WTC11 (cell line): ENCODE measurements around the gene PGBD5. TPM values are rescaled to one million over a fixed set of nuclear protein-coding genes. Genes with fewer than 3 reads are reported as not detected.

ENCODE experiments used
- ATAC-seq: fragments of 200-7000 bp; cut with Tn5 transposase; 2 replicates; pipeline ENCODE4 v1.10.0; 2021; ENCODE audit warnings: mild to moderate bottlenecking, moderate library complexity
- CTCF ChIA-PET: fragments of 300-600 bp; sonication (Branson Sonifier 250); formaldehyde crosslinking; loops from one replicate; lab custom pipeline; 2021; ENCODE audit warnings: antibody characterized with exemption; lab: Charles Lee
- POLR2A ChIA-PET: fragments of 350-600 bp; sonication (Branson Sonifier 250); formaldehyde crosslinking; loops from one replicate; lab custom pipeline; 2021; ENCODE audit warnings: antibody characterized with exemption; lab: Charles Lee
- DNase-seq: peaks from one replicate; pipeline ENCODE4 v3.0.0; 2021; ENCODE audit warnings: low spot score
- H3K27ac Mint-ChIP-seq: 2 replicates; pipeline ENCODE4 v1.8.0; 2021; ENCODE audit warnings: mixed read lengths
- H3K27me3 Mint-ChIP-seq: 2 replicates; pipeline ENCODE4 v1.8.0; 2021; ENCODE audit warnings: low read depth, mild to moderate bottlenecking, moderate library complexity, mixed read lengths
- H3K36me3 Mint-ChIP-seq: 2 replicates; pipeline ENCODE4 v1.8.0; 2021; ENCODE audit warnings: mixed read lengths
- H3K4me1 Mint-ChIP-seq: 2 replicates; pipeline ENCODE4 v1.8.0; 2022; ENCODE audit warnings: mixed read lengths
- H3K4me3 Mint-ChIP-seq: 2 replicates; pipeline ENCODE4 v1.8.0; 2021; ENCODE audit warnings: mild to moderate bottlenecking, moderate library complexity, mixed read lengths
- H3K9me3 Mint-ChIP-seq: 2 replicates; pipeline ENCODE4 v1.8.0; 2021; ENCODE audit warnings: mixed read lengths
- ATF1 ChIP-seq: sonication (generic); formaldehyde crosslinking; IDR thresholded peaks from 2 replicates; pipeline ENCODE4 v1.8.1; 2023; ENCODE audit warnings: mild to moderate bottlenecking, moderate library complexity, missing genetic modification reagents
- CBFB ChIP-seq: sonication (generic); formaldehyde crosslinking; IDR thresholded peaks from 2 replicates; pipeline ENCODE4 v1.8.1; 2022; ENCODE audit warnings: mild to moderate bottlenecking, low read depth, missing genetic modification reagents
- CREM ChIP-seq: sonication (generic); formaldehyde crosslinking; IDR thresholded peaks from 2 replicates; pipeline ENCODE4 v1.8.1; 2022; ENCODE audit warnings: mild to moderate bottlenecking, missing genetic modification reagents, moderate library complexity
- CTCF ChIP-seq: fragments of 200-600 bp; IDR thresholded peaks from 2 replicates; pipeline ENCODE4 v1.8.0; 2022; ENCODE audit warnings: antibody characterized with exemption
- E2F4 ChIP-seq: sonication (generic); formaldehyde crosslinking; IDR thresholded peaks from 2 replicates; pipeline ENCODE4 v1.8.1; 2022; ENCODE audit warnings: low read depth, mild to moderate bottlenecking, moderate library complexity, missing genetic modification reagents, borderline replicate concordance
- IRF1 ChIP-seq: sonication (generic); formaldehyde crosslinking; IDR thresholded peaks from 2 replicates; pipeline ENCODE4 v1.8.0; 2023; ENCODE audit warnings: missing genetic modification reagents
- MYBL2 ChIP-seq: sonication (generic); formaldehyde crosslinking; IDR thresholded peaks from 2 replicates; pipeline ENCODE4 v1.8.1; 2023; ENCODE audit warnings: mild to moderate bottlenecking, moderate library complexity, missing genetic modification reagents
- NFATC4 ChIP-seq: fragments of 250-450 bp; sonication (Bioruptor Pico); IDR thresholded peaks from 2 replicates; pipeline ENCODE4 v1.9.0; 2021; ENCODE audit warnings: mild to moderate bottlenecking
- NR1H2 ChIP-seq: sonication (generic); formaldehyde crosslinking; IDR thresholded peaks from 2 replicates; pipeline ENCODE4 v1.9.0; 2021; ENCODE audit warnings: mild to moderate bottlenecking, moderate library complexity, missing genetic modification reagents
- PRDM15 ChIP-seq: sonication (generic); formaldehyde crosslinking; IDR thresholded peaks from 2 replicates; pipeline ENCODE4 v1.8.0; 2022; ENCODE audit warnings: missing genetic modification reagents
- PREB ChIP-seq: sonication (generic); formaldehyde crosslinking; IDR thresholded peaks from 2 replicates; pipeline ENCODE4 v1.8.1; 2022; ENCODE audit warnings: mild to moderate bottlenecking, missing genetic modification reagents, moderate library complexity, borderline replicate concordance
- SMAD3 ChIP-seq: sonication (generic); formaldehyde crosslinking; IDR thresholded peaks from 2 replicates; pipeline ENCODE4 v1.8.0; 2022; ENCODE audit warnings: missing genetic modification reagents, mild to moderate bottlenecking, borderline replicate concordance
- SMAD4 ChIP-seq: sonication (generic); formaldehyde crosslinking; IDR thresholded peaks from 2 replicates; pipeline ENCODE4 v1.8.0; 2022; ENCODE audit warnings: mild to moderate bottlenecking, missing genetic modification reagents
- SOX15 ChIP-seq: fragments of 250-450 bp; sonication (Bioruptor Pico); IDR thresholded peaks from 2 replicates; pipeline ENCODE4 v1.9.0; 2021; ENCODE audit warnings: mild to moderate bottlenecking
- SP1 ChIP-seq: sonication (generic); formaldehyde crosslinking; conservative IDR thresholded peaks from 2 replicates; pipeline ENCODE4 v1.8.1; 2022; ENCODE audit warnings: missing genetic modification reagents
- TCF7 ChIP-seq: sonication (generic); formaldehyde crosslinking; IDR thresholded peaks from 2 replicates; pipeline ENCODE4 v1.8.0; 2022; ENCODE audit warnings: mild to moderate bottlenecking, low read depth, missing genetic modification reagents, moderate library complexity
- TEAD4 ChIP-seq: sonication (generic); formaldehyde crosslinking; IDR thresholded peaks from 2 replicates; pipeline ENCODE4 v1.8.0; 2022; ENCODE audit warnings: mild to moderate bottlenecking, missing genetic modification reagents
- ZNF121 ChIP-seq: sonication (generic); formaldehyde crosslinking; IDR thresholded peaks from 2 replicates; pipeline ENCODE4 v1.8.0; 2023; ENCODE audit warnings: missing genetic modification reagents
- ZNF512 ChIP-seq: sonication (generic); formaldehyde crosslinking; IDR thresholded peaks from 2 replicates; pipeline ENCODE4 v1.8.1; 2022; ENCODE audit warnings: missing genetic modification reagents, borderline replicate concordance
- ZNF671 ChIP-seq: fragments of 250-450 bp; sonication (Bioruptor Pico); IDR thresholded peaks from 2 replicates; pipeline ENCODE4 v1.8.0; 2021; ENCODE audit warnings: mild to moderate bottlenecking
- ZSCAN18 ChIP-seq: fragments of 250-450 bp; sonication (Bioruptor Pico); IDR thresholded peaks from 2 replicates; pipeline ENCODE4 v2.1.2; 2022; ENCODE audit warnings: mild to moderate bottlenecking, moderate library complexity
- total RNA-seq: library from RNA; stranded (reverse); gene quantifications from 3 replicates; pipeline ENCODE4 v1.2.3, GENCODE V29; 2021

PGBD5 gene
- total RNA-seq, 1 experiment from 2014 or later, result 23.8 TPM

GRCh38 chr1:230286166-230286889, 139.8 kb downstream of the PGBD5 start:
- peak overlapping the region; percentile 10; the same call in 1 of the 2 replicates for H3K27ac Mint-ChIP-seq
- no peaks in the 10 kb centered on the region for H3K36me3 Mint-ChIP-seq
- TF ChIP-seq ZSCAN18 (CRISPR knock-in tag) (no peak), E2F4 (CRISPR knock-in tag) (no peak), TEAD4 (CRISPR knock-in tag) (no peak), ZNF512 (no peak)
- H3K4me1 Mint-ChIP-seq, result peaks cover 20% of the 10 kb centered on the region
- ATAC-seq (peak; percentile 10; the same call in 1 of the 2 replicates), DNase-seq (no peak)
- no peaks in the 10 kb centered on the region for H3K9me3 Mint-ChIP-seq
- no peak overlapping the region for H3K4me3 Mint-ChIP-seq
- ChIA-PET CTCF (no interaction called here), POLR2A (no interaction called here)
- 0 out of 2 replicates have a peak, but pooled peaks cover 3% of the 10 kb centered on the region for H3K27me3 Mint-ChIP-seq

GRCh38 chr1:230285351-230285750, 140.8 kb downstream of the PGBD5 start:
- Mint-ChIP-seq H3K4me1 (peaks cover 17% of the 10 kb centered on the region), H3K27ac (no peak overlapping the region), H3K36me3 (no peaks in the 10 kb centered on the region), H3K4me3 (no peak overlapping the region), H3K9me3 (no peaks in the 10 kb centered on the region), H3K27me3 (no peaks in the 10 kb centered on the region)
- TF ChIP-seq PREB (CRISPR knock-in tag) (no peak), SOX15 (CRISPR knock-in tag) (no peak), ATF1 (CRISPR knock-in tag) (no peak), CBFB (CRISPR knock-in tag) (no peak), IRF1 (CRISPR knock-in tag) (no peak), SP1 (CRISPR knock-in tag) (no peak), ZNF121 (CRISPR knock-in tag) (no peak), SMAD4 (no peak), TCF7 (CRISPR knock-in tag) (no peak), SMAD3 (CRISPR knock-in tag) (no peak), MYBL2 (CRISPR knock-in tag) (no peak), CTCF (no peak), PRDM15 (CRISPR knock-in tag) (no peak), CREM (CRISPR knock-in tag) (no peak), NFATC4 (no peak), NR1H2 (CRISPR knock-in tag) (no peak), ZNF671 (CRISPR knock-in tag) (no peak)
- ATAC-seq (no peak), DNase-seq (no peak)
- POLR2A ChIA-PET, result no interaction called here
- CTCF ChIA-PET, result no interaction called here
